GM12873 (cell line): Measurements from ENCODE around the gene DHRS7B.

Source experiments
- CTCF ChIP-seq: IDR thresholded peaks from 2 replicates; pipeline ENCODE4 v1.5.1; 2012; ENCODE audit warnings: low read depth, mild to moderate bottlenecking, moderate library complexity, low read length, control low read depth; ENCODE audit not compliant: insufficient read depth; ENCODE audit errors: missing control alignments

The DHRS7B gene

GRCh38 chr17:21190078-21190477 lies 63.3 kb downstream of the DHRS7B start:
- TF ChIP-seq CTCF, result no peak

DNA sequence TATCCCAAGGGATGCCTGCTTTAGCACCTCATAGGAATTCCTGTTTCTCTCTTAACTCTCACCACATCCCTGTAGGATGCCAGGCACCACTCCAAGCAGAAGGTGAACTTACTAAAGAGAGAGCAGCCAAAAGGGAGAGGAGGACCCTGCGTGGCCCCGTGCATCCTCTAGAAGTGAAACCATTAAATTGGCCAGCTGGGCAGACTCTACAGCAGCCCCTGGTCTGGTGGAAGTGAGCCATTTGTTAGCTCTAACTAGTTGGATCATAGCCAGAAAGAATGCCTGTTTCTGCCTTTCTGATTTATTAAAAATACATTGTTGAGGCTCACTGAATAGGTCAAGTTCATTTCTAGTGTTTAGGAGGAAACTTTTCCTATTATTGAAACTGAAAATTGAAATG lies 64.9 kb downstream of the DHRS7B start:
- TF ChIP-seq CTCF, result no peak

DNA sequence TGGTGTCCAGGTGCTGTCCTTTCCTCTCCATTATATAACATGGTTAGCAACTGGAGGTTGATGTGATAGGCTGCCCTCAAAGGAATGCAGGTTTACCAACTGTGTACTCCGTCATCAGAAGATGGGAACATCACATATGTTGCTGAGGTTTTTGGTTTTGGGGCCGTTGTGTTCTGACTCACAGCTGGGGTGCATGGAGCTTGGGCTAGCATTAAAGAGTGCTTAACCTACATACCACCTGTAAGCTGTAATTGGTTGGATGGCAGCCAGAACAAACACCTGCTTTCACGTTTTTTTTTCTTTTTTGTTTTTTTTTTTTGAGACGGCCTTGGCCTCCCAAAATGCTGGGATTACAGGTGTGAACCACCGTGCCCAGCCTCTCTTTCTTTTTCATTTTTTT lies 66.3 kb downstream of the DHRS7B start:
- TF ChIP-seq CTCF, result no peak

DNA sequence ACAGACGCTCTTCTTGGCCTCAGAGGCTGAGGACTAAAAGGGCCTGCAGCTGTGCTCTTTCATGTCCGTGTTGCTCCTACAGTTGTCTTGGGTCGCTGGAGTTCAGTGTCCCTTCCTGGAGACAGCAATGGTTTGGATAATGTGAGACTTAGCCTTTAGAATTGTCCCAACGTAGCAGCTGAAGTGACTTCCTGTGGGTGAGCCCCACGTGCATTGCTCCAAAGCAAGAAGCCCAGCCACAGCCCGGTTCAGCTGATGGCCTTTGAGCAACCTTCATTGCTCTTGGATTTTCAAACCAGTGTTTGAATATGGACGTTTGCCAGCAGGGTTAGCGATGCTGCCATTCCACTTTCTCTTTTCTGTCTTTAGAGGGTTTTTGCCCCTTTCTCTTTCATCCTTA lies 67.5 kb downstream of the DHRS7B start:
- TF ChIP-seq CTCF, result no peak

GRCh38 chr17:21194703-21195102 lies 67.9 kb downstream of the DHRS7B start:
- TF ChIP-seq CTCF, result no peak

GRCh38 chr17:21196126-21196525 lies 69.4 kb downstream of the DHRS7B start:
- no peak for TF ChIP-seq CTCF

DNA sequence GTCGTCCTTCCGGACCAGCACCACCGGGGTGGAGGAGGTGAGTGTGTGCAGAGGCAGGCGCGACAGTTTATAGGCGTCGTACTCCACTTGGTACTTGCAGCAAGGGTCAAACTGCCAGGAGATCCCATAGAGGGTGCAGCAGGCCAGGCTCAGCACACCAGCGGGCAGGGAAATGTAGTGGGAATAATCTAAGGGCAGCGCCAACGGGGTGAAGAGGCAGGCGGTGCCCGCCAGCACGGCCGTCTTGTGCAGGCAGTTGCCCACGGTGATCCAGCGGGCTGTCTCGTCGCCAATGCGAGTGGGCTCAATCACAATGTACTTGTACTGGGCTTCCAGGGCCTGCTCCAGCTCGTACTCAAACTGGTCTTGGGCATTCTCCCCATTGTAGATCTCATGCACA lies 71.6 kb downstream of the DHRS7B start:
- no peak for TF ChIP-seq CTCF
